Osteoblast (primary cell): ENCODE results near the gene ECD. TPM values are rescaled to one million over a fixed set of nuclear protein-coding genes. Genes with fewer than 3 reads are reported as not detected.

ENCODE experiments used
- DNase-seq: peaks from one replicate; pipeline ENCODE4 v3.0.0; 2011; ENCODE audit warnings: low spot score, mixed read lengths; ENCODE audit not compliant: insufficient read length; ENCODE audit errors: missing footprints
- H2AFZ ChIP-seq: 2 replicates; pipeline ENCODE4 v1.6.0; 2011; ENCODE audit warnings: mild to moderate bottlenecking, low read length
- H3K27ac ChIP-seq: 2 replicates; pipeline ENCODE4 v1.5.1; 2011; ENCODE audit warnings: mild to moderate bottlenecking, low read depth, low read length, moderate library complexity
- H3K27me3 ChIP-seq: 2 replicates; pipeline ENCODE4 v1.6.0; 2012; ENCODE audit warnings: mild to moderate bottlenecking, control low read depth, inconsistent platforms, low read length, moderate library complexity; ENCODE audit not compliant: insufficient read depth
- H3K36me3 ChIP-seq: 2 replicates; pipeline ENCODE4 v1.5.1; 2011; ENCODE audit warnings: mild to moderate bottlenecking, low read length, control low read depth, moderate library complexity; ENCODE audit not compliant: insufficient read depth
- H3K4me1 ChIP-seq: 2 replicates; pipeline ENCODE4 v1.5.1; 2011; ENCODE audit warnings: mild to moderate bottlenecking, low read length, control low read depth, moderate library complexity; ENCODE audit not compliant: insufficient read depth
- H3K4me2 ChIP-seq: 2 replicates; pipeline ENCODE4 v1.6.0; 2011; ENCODE audit warnings: mild to moderate bottlenecking, low read length; ENCODE audit not compliant: insufficient read depth
- H3K4me3 ChIP-seq: fragments of 200-600 bp; sonication (generic); 3 replicates; pipeline ENCODE4 v1.5.1; 2012; ENCODE audit warnings: mild to moderate bottlenecking, low read length, inconsistent platforms; ENCODE audit not compliant: insufficient read depth
- H3K79me2 ChIP-seq: 2 replicates; pipeline ENCODE4 v1.6.0; 2012; ENCODE audit warnings: mild to moderate bottlenecking, low read length, control low read depth, inconsistent platforms; ENCODE audit not compliant: insufficient read depth
- H3K9me3 ChIP-seq: 2 replicates; pipeline ENCODE4 v1.5.1; 2011; ENCODE audit warnings: low read depth, low read length, control low read depth
- H4K20me1 ChIP-seq: 2 replicates; pipeline ENCODE4 v1.6.0; 2012; ENCODE audit warnings: mild to moderate bottlenecking, low read length, control low read depth; ENCODE audit not compliant: insufficient read depth
- total RNA-seq: library from RNA; depleted of rRNA; stranded (reverse); fragments of >200 nt; gene quantifications from 2 replicates; pipeline ENCODE4 v1.2.3, GENCODE V29; 2012
- TF ChIP-seq, protein P1 (sequence below): IDR thresholded peaks from 2 replicates; pipeline ENCODE4 v1.5.1; 2011; ENCODE audit warnings: mild to moderate bottlenecking, low read depth, low read length, moderate library complexity; ENCODE audit errors: extremely low read depth

Gene ECD
- total RNA-seq: 35.4 and 35.5 TPM in 2 replicates

DNA sequence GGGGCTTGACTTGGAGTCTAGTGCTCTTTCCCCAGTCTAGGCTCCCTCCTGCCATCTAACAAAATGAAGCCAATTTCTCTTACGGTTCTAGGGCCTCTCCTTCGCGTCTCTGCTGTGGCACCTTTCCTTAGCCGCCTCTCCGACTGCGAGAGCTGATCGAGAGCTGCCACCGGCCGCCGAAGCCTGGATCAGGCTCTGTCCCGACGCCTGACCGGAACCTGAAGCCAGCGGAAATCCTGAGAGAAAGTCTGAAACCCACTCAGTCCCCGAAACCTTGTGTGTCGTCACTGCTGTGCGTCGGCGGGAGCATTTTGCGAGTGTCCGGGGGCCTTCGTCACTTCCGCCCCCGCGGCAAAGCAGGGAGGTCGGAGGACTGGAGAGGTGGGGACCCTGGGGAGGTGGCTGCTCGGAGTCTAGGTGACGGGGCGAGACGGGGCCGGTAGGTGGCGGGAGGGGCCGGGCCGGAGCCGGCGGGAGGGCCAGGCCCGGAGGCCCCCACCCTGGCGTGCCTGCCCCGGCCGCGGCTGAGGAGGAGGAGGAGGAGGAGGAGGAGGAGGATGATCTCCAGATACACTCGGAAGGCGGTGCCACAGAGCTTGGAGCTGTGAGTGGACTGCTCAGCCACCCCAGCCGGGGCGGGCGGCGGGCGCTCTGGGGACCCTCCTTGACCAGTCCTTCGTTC is at the start of gene ECD, which contains the start of gene FAM149B1:
Gene ECD (minus strand): TSS at position 226 of the 682 bp plus-strand sequence. CDS start 4,071 bp downstream, outside the sequence.
Gene FAM149B1 (plus strand): TSS at position 337 of the 682 bp plus-strand sequence. CDS start 221 bp downstream, at position 558.
- peak within 1 kb of the TSS; percentile 98 for H3K27ac ChIP-seq
- peaks cover 16% of the 10 kb centered on the region for H3K4me1 ChIP-seq
- H3K4me3 ChIP-seq: peak within 1 kb of the TSS; percentile 89
- DNase-seq: peak; percentile 96
- H3K9me3 ChIP-seq: no peaks in the 10 kb centered on the region
- H3K36me3 ChIP-seq: peaks cover 8% of the 10 kb centered on the region
- peaks cover 5% of the 10 kb centered on the region for H4K20me1 ChIP-seq
- TF ChIP-seq, protein P1, sequence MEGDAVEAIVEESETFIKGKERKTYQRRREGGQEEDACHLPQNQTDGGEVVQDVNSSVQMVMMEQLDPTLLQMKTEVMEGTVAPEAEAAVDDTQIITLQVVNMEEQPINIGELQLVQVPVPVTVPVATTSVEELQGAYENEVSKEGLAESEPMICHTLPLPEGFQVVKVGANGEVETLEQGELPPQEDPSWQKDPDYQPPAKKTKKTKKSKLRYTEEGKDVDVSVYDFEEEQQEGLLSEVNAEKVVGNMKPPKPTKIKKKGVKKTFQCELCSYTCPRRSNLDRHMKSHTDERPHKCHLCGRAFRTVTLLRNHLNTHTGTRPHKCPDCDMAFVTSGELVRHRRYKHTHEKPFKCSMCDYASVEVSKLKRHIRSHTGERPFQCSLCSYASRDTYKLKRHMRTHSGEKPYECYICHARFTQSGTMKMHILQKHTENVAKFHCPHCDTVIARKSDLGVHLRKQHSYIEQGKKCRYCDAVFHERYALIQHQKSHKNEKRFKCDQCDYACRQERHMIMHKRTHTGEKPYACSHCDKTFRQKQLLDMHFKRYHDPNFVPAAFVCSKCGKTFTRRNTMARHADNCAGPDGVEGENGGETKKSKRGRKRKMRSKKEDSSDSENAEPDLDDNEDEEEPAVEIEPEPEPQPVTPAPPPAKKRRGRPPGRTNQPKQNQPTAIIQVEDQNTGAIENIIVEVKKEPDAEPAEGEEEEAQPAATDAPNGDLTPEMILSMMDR: no peak
- H3K4me2 ChIP-seq: peak within 1 kb of the TSS; percentile 100
- H3K79me2 ChIP-seq: peaks cover 55% of the 10 kb centered on the region
- no peaks in the 10 kb centered on the region for H3K27me3 ChIP-seq
- peak within 1 kb of the TSS; percentile 85 for H2AFZ ChIP-seq

- H3K79me2 ChIP-seq: no peaks in the 10 kb centered on the region
- H3K4me2 ChIP-seq: no peak overlapping the region
- TF ChIP-seq, protein P1: no peak
These were observed 47.9 kb upstream of the ECD start for GRCh38 chr10:73215749-73216148.

DNA sequence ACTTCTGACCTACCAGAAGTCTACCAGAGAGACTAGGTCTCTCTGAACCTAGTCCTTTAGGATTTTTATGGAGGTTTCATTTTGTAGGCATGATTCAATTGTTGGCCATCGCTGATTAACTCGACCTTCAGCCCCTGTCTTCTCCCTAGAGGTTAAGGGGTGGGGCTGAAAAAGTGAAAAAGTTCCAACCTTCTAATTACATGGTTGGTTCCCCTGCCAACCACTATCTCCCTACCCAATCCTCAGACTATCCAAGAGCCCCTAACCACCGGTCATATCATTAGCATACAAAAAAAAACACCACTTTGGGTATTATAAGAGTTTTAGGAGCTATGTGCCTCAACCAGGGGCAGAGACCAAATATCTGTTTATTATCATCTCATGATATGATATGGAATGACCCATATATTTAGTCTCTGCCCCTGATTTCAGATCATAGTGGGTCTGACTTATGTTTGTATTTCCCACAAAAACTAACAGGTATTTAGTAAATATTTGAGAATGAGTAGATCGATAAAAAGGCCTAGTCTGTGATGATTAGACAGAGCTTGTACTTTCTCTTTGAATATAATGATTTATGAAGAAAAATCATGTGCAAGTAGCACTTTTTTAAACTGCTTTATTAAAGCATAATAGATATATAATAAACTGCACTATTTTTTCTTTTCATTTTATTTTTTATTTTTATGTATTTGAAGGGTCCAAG is 43.5 kb upstream of the ECD start:
- H3K9me3 ChIP-seq: no peaks in the 10 kb centered on the region
- H2AFZ ChIP-seq: no peak overlapping the region
- H3K4me2 ChIP-seq: no peak overlapping the region
- TF ChIP-seq, protein P1: no peak
- no peak overlapping the region for H3K27ac ChIP-seq
- no peaks in the 10 kb centered on the region for H3K4me1 ChIP-seq
- H4K20me1 ChIP-seq: no peaks in the 10 kb centered on the region
- H3K36me3 ChIP-seq: peaks cover 4% of the 10 kb centered on the region
- no peak overlapping the region for H3K4me3 ChIP-seq
- H3K79me2 ChIP-seq: no peaks in the 10 kb centered on the region
- H3K27me3 ChIP-seq: no peaks in the 10 kb centered on the region
- no peak for DNase-seq

More at GRCh38 chr10:73215749-73216148, 47.9 kb upstream of the ECD start:
- Histone ChIP-seq H3K9me3 (no peaks in the 10 kb centered on the region), H4K20me1 (no peaks in the 10 kb centered on the region), H3K27ac (no peak overlapping the region), H2AFZ (no peak overlapping the region), H3K4me3 (no peak overlapping the region), H3K36me3 (peaks cover 8% of the 10 kb centered on the region), H3K4me1 (peaks cover 6% of the 10 kb centered on the region), H3K27me3 (no peaks in the 10 kb centered on the region)
- no peak for DNase-seq
